Activated naive CD8-positive, alpha-beta T cell treated with anti-CD3 and anti-CD28 coated beads for 36 hours (primary cell): Measurements from ENCODE around the gene SPSB1. TPM values are rescaled to one million over a fixed set of nuclear protein-coding genes. Genes with fewer than 3 reads are reported as not detected.

Experiments used
- DNase-seq: peaks from one replicate; pipeline ENCODE4 v3.0.0; 2021
- H3K27ac Mint-ChIP-seq: one replicate; pipeline ENCODE4 v1.8.0; 2022; ENCODE audit warnings: mild to moderate bottlenecking, moderate library complexity, mixed read lengths
- H3K27me3 Mint-ChIP-seq: one replicate; pipeline ENCODE4 v1.8.0; 2022; ENCODE audit warnings: mild to moderate bottlenecking, mixed read lengths
- H3K36me3 Mint-ChIP-seq: one replicate; pipeline ENCODE4 v1.8.0; 2021; ENCODE audit warnings: mild to moderate bottlenecking, mixed read lengths
- H3K4me1 Mint-ChIP-seq: one replicate; pipeline ENCODE4 v1.8.0; 2021; ENCODE audit warnings: mixed read lengths
- H3K4me3 Mint-ChIP-seq: one replicate; pipeline ENCODE4 v1.8.0; 2022; ENCODE audit warnings: mild to moderate bottlenecking, moderate library complexity, mixed read lengths
- H3K9me3 Mint-ChIP-seq: one replicate; pipeline ENCODE4 v1.8.0; 2022; ENCODE audit warnings: mixed read lengths
- total RNA-seq, 2 experiments: library from RNA; stranded (reverse); gene quantifications; one replicate each; pipeline ENCODE4 v1.2.3, GENCODE V29; 2021

SPSB1 gene
- total RNA-seq, 2 experiments from 2014 or later = 0.36 to 0.37 TPM

DNA sequence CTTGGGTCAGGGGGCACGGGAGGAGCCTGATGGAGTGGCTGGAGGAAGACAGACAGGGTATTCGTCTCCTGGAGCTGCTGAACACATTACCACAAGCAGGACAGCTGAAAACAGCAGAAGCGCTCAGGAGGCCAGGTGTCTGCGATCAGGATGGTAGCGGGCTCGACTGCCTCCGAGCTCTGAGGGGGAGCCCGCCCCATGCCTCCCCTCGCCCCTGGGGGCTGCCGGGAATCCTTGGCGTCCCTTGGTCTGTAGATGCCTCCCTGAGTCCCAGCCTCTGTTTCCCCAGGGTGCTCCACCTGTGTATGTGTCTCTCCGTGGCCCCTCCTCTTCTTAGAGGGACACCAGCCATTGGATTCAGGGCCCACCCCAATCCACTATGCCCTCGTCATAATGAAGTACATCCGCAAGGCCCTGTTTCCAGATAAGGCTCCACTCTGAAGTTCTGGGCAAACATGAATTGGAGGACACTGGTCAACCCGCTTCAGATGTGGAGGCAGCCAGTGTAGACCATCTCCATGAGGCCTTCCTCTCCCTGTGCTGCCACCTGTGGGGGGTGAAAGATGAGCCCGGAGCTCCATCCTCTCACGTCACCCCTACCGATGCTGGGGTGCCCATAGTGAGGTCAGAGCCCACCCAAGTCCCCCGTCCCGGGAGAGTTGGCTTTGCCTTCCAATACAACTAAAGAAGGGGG lies 67.8 kb downstream of the SPSB1 start:
- no peaks in the 10 kb centered on the region for H3K9me3 Mint-ChIP-seq
- H3K4me1 Mint-ChIP-seq = no peaks in the 10 kb centered on the region
- no peak for DNase-seq
- no peaks in the 10 kb centered on the region for H3K36me3 Mint-ChIP-seq
- H3K4me3 Mint-ChIP-seq = no peak overlapping the region
- no peak overlapping the region for H3K27ac Mint-ChIP-seq
- no peaks in the 10 kb centered on the region for H3K27me3 Mint-ChIP-seq

DNA sequence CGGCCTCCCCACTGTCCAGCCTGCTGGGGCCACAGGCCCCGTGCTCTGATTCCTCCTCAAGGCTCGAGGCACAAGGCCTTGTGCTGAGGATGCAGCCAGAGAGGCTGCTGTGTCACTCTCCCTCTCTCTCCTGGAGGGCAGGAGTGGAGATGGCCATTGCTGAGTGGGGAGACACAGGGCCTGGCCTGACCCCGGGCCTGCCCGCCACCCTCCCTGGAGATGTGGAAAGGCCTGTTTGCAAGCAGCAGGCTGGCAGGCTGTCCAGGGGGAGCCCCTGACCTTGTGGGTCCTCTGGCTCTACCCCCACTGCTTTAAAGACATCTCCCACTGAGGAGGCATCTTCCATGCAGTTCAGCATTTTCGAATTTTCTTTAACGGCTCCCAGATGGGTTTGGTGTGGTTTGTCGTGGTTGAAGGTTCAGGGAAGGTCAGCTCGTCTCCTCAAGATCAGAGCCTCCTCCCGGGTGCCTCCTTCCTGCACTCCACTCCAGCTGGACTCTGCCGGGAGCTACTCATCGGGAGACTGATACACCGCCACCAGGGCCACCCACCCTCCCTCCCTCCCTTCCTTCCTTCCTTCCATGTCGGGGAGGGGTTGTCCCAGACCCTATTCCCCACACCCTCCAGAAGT lies 69.1 kb downstream of the SPSB1 start:
- H3K4me1 Mint-ChIP-seq = no peaks in the 10 kb centered on the region
- H3K9me3 Mint-ChIP-seq = no peaks in the 10 kb centered on the region
- H3K27me3 Mint-ChIP-seq = no peaks in the 10 kb centered on the region
- no peaks in the 10 kb centered on the region for H3K36me3 Mint-ChIP-seq
- H3K4me3 Mint-ChIP-seq = no peak overlapping the region
- no peak for DNase-seq
- no peak overlapping the region for H3K27ac Mint-ChIP-seq

DNA sequence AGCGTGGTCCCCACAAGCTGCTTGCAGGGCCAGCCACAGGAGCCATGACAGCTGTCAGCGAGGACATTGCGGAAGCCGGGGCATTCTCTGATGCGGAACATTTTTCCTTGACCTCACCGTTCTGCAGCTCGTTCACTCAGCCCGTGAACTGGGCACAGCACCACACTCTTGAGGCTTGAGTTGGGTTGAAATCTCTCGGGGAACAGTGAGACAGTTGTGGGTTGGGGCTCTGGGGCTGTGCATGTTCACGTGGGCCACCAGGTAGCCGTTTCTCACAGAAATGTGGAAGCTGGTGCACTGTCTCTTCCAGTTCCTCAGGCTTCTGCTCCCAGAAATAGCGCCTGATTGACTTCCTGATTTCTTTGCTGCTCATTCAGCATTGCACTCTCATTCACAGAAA lies 69.8 kb downstream of the SPSB1 start:
- no peaks in the 10 kb centered on the region for H3K4me1 Mint-ChIP-seq
- no peaks in the 10 kb centered on the region for H3K27me3 Mint-ChIP-seq
- no peaks in the 10 kb centered on the region for H3K36me3 Mint-ChIP-seq
- DNase-seq = no peak
- H3K9me3 Mint-ChIP-seq = no peaks in the 10 kb centered on the region
- H3K4me3 Mint-ChIP-seq = no peak overlapping the region
- no peak overlapping the region for H3K27ac Mint-ChIP-seq

DNA sequence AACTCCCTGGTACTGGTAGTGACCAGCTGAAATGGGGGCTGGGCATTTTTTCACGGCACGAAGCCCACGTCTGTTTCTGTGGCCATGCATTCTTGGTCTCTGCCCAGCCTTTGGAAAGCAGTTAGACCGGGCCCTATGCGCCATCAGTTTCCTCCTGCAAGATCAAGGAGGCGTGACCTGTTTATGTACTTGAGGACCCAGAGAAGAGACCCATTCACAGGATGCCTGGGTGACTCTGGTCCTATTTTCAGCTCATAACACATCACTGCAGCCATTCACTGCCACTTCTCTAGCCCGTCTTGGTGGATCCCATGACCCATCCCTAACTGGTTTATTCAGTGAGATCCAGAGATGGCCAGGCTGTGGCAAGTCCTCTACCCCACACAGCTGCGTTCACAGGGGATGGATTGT lies 70.4 kb downstream of the SPSB1 start:
- no peak for DNase-seq
- Mint-ChIP-seq H3K4me3 (no peak overlapping the region), H3K27me3 (no peaks in the 10 kb centered on the region), H3K4me1 (peaks cover under 1% of the 10 kb centered on the region), H3K27ac (no peak overlapping the region), H3K36me3 (no peaks in the 10 kb centered on the region), H3K9me3 (no peaks in the 10 kb centered on the region)

DNA sequence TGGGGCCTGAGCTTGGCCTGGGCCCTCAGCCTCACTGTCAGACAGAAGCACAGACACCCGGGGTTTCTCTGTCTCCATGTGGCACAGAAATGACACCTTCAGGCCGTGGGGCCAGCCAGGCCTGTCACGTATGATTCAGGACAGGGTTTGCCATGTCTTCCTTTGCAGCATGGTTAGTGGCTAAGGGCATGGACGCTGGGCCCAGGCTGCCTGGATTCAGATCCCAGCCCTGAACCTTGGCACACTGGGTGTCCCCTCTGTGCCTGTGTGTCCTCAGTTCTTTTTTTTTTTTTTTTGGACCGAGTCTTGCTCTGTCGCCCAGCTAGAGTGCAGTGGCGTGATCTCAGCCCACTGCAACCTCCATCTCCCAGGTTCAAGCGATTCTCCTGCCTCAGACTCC lies 73.6 kb downstream of the SPSB1 start:
- no peak for DNase-seq
- Mint-ChIP-seq H3K4me3 (no peak overlapping the region), H3K4me1 (peaks cover 4% of the 10 kb centered on the region), H3K9me3 (no peaks in the 10 kb centered on the region), H3K36me3 (no peaks in the 10 kb centered on the region), H3K27ac (no peak overlapping the region), H3K27me3 (no peaks in the 10 kb centered on the region)

DNA sequence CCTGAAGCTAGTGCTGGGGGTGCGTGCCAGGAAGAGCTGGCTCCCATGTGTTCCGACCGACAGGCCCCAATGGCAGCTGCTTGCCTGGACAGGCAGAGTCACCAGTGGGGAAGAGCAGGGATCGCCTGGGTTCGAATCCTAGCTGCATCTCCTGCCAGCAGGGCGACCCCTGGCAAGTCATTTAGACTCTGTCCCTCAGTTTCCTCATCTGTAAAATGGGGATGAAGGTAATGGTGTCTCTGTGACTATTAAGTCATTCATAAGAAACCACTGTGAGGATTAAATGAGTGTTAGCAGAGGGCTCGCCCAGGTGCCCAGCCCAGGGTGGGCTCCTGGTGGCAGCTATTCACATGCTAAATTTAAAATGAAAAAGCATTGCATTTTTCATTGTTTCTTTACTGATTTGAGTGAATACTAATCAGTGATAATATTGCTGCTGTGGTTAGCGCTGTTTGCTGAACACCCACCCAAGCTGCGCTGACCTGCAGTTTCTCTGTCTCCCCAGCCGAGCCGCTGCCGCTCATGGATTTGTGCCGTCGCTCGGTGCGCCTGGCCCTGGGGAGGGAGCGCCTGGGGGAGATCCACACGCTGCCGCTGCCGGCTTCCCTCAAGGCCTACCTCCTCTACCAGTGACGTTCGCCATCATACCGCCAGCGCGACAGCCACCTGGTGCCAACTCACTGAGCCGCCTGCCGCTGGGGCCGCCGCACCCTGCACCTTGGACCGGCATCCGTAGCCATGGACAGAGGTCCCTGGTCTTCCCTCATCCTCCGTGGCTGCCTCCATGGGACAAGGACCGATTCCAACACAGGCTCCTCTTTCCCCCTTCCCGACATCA lies 74.5 kb downstream of the SPSB1 start:
- no peaks in the 10 kb centered on the region for H3K36me3 Mint-ChIP-seq
- DNase-seq = no peak
- H3K27me3 Mint-ChIP-seq = no peaks in the 10 kb centered on the region
- peaks cover 4% of the 10 kb centered on the region for H3K4me1 Mint-ChIP-seq
- H3K4me3 Mint-ChIP-seq = no peak overlapping the region
- H3K27ac Mint-ChIP-seq = no peak overlapping the region
- no peaks in the 10 kb centered on the region for H3K9me3 Mint-ChIP-seq

DNA sequence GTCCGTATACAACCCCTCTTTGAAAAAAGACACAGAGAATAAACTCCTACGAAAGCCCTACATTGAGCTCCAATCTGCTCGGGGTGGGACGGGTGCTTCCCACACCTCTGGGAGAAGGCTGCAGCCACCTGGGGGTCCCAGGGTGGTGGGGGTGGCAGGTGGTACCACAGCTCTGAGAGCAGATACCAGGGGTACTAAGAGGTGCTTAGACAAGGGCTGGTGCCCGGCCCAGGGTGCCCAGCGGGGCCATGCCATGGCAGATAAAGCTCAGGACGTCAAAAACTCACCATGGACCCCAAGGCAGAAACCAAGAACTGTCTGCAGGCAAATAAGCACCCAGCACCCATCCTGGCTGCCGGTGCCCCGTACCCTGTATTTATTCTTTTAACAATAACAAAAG lies 75.1 kb downstream of the SPSB1 start:
- H3K4me1 Mint-ChIP-seq = peaks cover 4% of the 10 kb centered on the region
- no peak for DNase-seq
- no peak overlapping the region for H3K27ac Mint-ChIP-seq
- H3K36me3 Mint-ChIP-seq = no peaks in the 10 kb centered on the region
- no peaks in the 10 kb centered on the region for H3K9me3 Mint-ChIP-seq
- no peaks in the 10 kb centered on the region for H3K27me3 Mint-ChIP-seq
- no peak overlapping the region for H3K4me3 Mint-ChIP-seq

DNA sequence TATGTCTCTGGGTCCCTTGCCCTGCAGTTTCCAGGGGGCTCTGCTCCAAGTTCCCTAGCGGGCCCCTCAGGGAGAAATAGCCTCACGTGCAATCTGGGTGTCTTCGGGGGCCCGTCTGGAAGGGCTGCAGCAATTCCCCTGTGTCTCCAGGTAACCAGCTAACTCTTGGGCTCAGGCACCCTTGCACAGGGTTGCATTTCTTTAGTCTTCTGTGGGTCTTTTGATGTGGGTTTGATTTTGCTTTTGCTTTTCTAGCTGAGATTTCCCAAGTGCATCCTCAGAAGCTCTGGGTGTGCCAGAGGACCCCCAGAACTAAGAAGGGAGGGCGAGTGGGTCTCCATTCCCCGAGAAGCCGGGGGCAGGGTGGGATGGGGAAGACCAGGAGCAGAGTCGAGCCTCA lies 75.7 kb downstream of the SPSB1 start:
- no peak overlapping the region for H3K4me3 Mint-ChIP-seq
- H3K36me3 Mint-ChIP-seq = no peaks in the 10 kb centered on the region
- H3K27ac Mint-ChIP-seq = no peak overlapping the region
- H3K27me3 Mint-ChIP-seq = no peaks in the 10 kb centered on the region
- H3K4me1 Mint-ChIP-seq = peaks cover 4% of the 10 kb centered on the region
- no peaks in the 10 kb centered on the region for H3K9me3 Mint-ChIP-seq
- no peak for DNase-seq

DNA sequence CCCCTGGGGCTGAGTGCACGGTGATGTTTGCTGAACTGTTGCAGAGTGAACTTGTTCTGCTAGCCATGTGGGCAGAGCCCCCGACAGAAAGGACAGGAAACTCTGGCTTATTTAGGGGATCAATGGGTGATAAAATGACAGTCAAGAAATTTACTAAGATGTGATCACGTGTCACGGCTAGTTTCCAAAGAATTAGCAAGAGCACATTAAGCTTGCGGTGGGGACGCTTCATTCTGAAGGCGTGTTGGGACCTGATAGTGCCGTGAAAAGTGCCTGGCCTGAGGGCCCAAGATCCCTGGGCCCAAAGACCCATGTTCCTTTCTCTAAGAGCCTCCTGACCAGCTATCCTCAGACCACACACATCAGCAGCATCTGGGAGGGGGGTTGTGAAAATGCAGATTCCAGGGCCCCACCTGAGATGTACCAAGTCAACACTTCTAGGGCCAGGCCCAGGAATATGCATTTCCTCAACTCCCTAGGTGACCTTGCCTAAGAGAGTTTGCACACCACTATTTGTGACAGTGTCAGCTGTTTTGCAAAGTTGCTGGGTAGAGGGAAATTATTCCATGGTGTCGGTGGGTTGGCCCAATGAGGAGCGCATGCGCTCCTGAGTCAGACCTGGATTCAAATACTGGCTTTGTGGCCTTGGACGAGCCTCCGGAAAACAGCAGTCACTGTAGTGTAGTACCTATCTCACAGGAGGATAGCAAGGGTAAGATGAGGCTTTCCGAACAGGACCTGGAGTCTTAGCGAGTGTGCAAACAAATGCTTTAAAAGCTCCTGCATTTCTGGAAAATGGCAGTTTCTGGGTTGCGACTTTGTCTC lies 77.5 kb downstream of the SPSB1 start:
- Mint-ChIP-seq H3K36me3 (no peaks in the 10 kb centered on the region), H3K9me3 (no peaks in the 10 kb centered on the region), H3K27me3 (no peaks in the 10 kb centered on the region), H3K4me1 (peaks cover 4% of the 10 kb centered on the region), H3K27ac (no peak overlapping the region), H3K4me3 (no peak overlapping the region)
- DNase-seq = no peak

DNA sequence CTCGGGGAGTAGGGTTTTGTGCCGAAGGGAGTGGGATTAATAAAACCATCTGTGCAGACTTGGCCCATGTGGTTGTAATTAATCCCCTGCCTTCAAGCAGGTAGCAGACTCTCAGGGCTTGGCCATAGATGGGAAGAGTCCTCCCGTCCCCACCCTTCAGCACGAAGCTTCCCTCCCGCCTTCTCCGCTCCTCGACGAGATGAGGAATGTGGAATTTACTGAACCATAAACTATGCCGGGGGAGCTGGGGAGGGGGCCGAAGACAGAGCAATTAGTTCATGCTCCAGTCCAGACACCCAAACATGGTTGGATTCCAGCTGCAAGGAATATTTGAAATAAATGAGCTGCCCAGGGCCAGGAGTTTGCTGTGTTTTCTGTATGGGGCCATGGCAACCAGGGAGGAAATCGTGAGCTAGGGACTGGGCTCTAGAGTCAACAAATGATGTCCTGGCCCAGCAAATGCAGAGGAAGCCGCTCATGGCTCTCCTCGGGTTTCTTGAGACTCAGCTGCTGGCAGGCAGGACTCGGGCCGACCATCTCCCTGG lies 78.8 kb downstream of the SPSB1 start:
- Mint-ChIP-seq H3K27ac (no peak overlapping the region), H3K27me3 (no peaks in the 10 kb centered on the region), H3K9me3 (no peaks in the 10 kb centered on the region), H3K36me3 (no peaks in the 10 kb centered on the region), H3K4me1 (peaks cover 4% of the 10 kb centered on the region), H3K4me3 (no peak overlapping the region)
- DNase-seq = no peak

DNA sequence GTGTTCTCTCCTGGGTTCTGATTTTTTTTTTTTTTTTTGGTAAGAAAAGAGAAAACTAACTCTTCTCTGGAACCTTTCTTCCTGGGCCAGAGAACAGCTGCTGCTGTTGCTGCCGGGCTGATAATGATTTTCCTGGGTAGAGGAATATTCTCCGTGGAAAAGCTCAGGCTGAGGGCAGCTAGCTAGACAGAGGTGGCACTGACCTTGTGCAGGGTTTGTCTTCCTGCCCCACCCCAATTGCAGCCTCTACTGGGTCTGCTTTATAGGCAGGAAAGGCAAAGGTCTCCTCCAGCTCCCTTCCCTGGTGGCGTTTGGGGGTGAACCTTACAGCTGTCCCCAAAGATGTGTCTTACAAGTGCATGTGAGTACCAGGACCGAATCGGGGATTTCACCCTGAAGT lies 79.3 kb downstream of the SPSB1 start:
- Mint-ChIP-seq H3K27me3 (no peaks in the 10 kb centered on the region), H3K36me3 (no peaks in the 10 kb centered on the region), H3K9me3 (no peaks in the 10 kb centered on the region), H3K4me1 (peaks cover 4% of the 10 kb centered on the region), H3K4me3 (no peak overlapping the region), H3K27ac (no peak overlapping the region)
- no peak for DNase-seq

DNA sequence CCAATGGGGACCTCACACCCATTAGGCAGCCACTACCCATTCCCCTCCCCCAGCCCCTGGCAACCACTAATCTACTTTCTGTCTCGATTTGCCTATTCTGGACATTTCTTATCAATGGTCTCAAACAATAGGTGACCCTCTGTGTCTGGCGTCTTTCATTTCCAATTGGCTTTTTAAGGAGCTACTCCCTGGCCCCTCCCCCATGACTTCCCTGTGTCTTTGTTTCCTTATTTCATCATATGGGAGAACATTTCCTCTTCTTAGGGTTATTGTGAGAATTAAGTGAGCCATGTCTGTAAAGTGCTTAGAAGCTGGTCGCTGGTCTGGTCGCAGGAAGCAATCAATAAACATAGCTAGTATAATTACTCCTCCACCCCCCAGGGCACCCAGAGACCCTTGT lies 80.9 kb downstream of the SPSB1 start:
- H3K4me3 Mint-ChIP-seq = no peak overlapping the region
- H3K27me3 Mint-ChIP-seq = no peaks in the 10 kb centered on the region
- H3K36me3 Mint-ChIP-seq = no peaks in the 10 kb centered on the region
- no peaks in the 10 kb centered on the region for H3K9me3 Mint-ChIP-seq
- no peak for DNase-seq
- H3K4me1 Mint-ChIP-seq = no peaks in the 10 kb centered on the region
- H3K27ac Mint-ChIP-seq = no peak overlapping the region

DNA sequence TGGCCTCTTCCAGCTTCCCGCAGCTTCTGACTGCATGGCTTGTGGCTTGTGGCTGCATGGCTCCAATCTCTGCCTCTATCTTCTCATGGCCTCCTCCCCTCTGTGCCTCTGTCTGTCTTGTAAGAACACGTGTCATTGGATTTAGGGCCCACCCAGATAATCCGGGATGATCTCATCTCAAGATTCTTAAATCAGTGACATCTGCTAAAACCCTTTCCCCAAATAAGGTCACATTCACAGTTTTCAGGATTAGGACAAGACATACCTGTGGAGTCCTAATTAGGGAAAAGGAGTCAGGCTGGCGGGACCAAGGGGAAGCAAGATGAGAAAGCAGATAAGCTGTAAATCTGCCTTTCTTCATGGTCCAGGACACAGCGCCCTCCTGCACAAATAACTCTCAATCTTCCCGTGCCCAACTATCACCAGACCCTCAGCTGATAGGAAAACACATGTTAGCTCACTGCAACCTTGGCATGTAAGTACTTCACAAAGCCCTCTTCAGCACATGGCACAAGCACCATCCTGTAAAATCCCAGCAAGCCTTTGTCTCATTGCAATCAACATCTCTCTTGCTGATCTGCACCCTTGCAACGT lies 82.2 kb downstream of the SPSB1 start:
- DNase-seq = no peak
- Mint-ChIP-seq H3K27me3 (no peaks in the 10 kb centered on the region), H3K4me1 (no peaks in the 10 kb centered on the region), H3K27ac (no peak overlapping the region), H3K36me3 (no peaks in the 10 kb centered on the region), H3K4me3 (no peak overlapping the region), H3K9me3 (no peaks in the 10 kb centered on the region)

DNA sequence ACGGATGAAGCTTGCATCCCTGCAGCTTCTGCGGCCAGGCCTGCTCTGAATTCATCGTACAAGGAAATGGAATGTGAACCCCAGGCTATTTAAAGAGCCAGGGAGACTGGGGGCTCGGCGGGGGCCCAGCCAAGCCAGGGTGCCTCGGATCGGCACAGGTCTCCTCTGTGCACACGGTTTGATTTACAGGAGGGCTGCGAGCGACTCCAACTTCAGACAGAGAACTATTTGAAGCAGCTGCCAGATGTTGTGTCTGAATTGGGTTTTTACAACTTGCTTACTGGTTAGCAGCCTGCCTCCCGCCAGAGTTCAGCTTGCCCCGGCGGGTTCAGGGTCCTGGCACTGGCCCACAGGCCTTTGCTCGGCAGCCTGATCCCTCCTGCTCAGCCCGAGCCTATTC lies 83.2 kb downstream of the SPSB1 start:
- Mint-ChIP-seq H3K4me1 (no peaks in the 10 kb centered on the region), H3K27me3 (no peaks in the 10 kb centered on the region), H3K36me3 (no peaks in the 10 kb centered on the region), H3K4me3 (no peak overlapping the region), H3K9me3 (no peaks in the 10 kb centered on the region), H3K27ac (no peak overlapping the region)
- no peak for DNase-seq
